Lung (tissue), 12 donors: ENCODE measurements around the gene IL1RAPL1. TPM values are rescaled to one million over a fixed set of nuclear protein-coding genes. Genes with fewer than 3 reads are reported as not detected.

ENCODE experiments used
- ATAC-seq: fragments of 200-7000 bp; cut with Tn5 transposase; one replicate; pipeline ENCODE4 v1.9.1; 2020; ENCODE audit warnings: moderate number of reproducible peaks; ENCODE audit not compliant: insufficient read depth, low FRiP score
- DNase-seq, 3 donors: peaks; one replicate each; pipeline ENCODE4 v3.0.0-alpha.2; 2013 to 2017
- H3K27ac ChIP-seq, 2 donors: one replicate each; pipeline ENCODE4 v1.5.1; 2013; ENCODE audit warnings: mild to moderate bottlenecking in 2 of 2, moderate library complexity in 2 of 2, control low read depth in 1 of 2, inconsistent platforms in 1 of 2, low read depth in 1 of 2, low read length in 1 of 2
- H3K27me3 ChIP-seq, 3 donors: one replicate each; pipeline ENCODE4 v1.5.1; 2013; ENCODE audit warnings: low read length in 2 of 3; ENCODE audit not compliant: control insufficient read depth in 3 of 3, insufficient read depth in 3 of 3
- H3K36me3 ChIP-seq, 4 donors: one replicate each; pipeline ENCODE4 v1.5.1; 2013; ENCODE audit warnings: low read length in 4 of 4, mild to moderate bottlenecking in 1 of 4, moderate library complexity in 1 of 4; ENCODE audit not compliant: control insufficient read depth in 4 of 4, insufficient read depth in 4 of 4
- H3K4me1 ChIP-seq, 5 donors: one replicate each; pipeline ENCODE4 v1.5.1; 2013; ENCODE audit warnings: low read length in 5 of 5, mild to moderate bottlenecking in 2 of 5, moderate library complexity in 1 of 5; ENCODE audit not compliant: control insufficient read depth in 5 of 5, insufficient read depth in 5 of 5
- H3K4me3 ChIP-seq: one replicate; pipeline ENCODE4 v1.5.1; 2013; ENCODE audit warnings: mild to moderate bottlenecking, control low read depth, moderate library complexity
- H3K9ac ChIP-seq, 2 donors: one replicate each; pipeline ENCODE4 v1.5.1; 2013; ENCODE audit warnings: low read length in 2 of 2, control low read depth in 1 of 2; ENCODE audit not compliant: insufficient read depth in 1 of 2
- H3K9me3 ChIP-seq, 4 donors: one replicate each; pipeline ENCODE4 v1.5.1; 2013; ENCODE audit warnings: low read length in 3 of 4, mild to moderate bottlenecking in 1 of 4, moderate library complexity in 1 of 4; ENCODE audit not compliant: control insufficient read depth in 4 of 4, insufficient read depth in 3 of 4
- CTCF ChIP-seq: IDR thresholded peaks from 2 replicates; pipeline ENCODE4 v1.5.1; 2012; ENCODE audit warnings: mild to moderate bottlenecking; ENCODE audit errors: control extremely low read depth, extremely low read depth
- WGBS, 2 donors: extraction: QIAGEN DNeasy Blood & Tissue Kit; methylation state at CpG; one replicate each; pipeline ENCODE4 v1.1.7; 2013; 5-methylcytosine and 5-hydroxymethylcytosine counted together
- polyA plus RNA-seq, 2 donors: library from polyadenylated mRNA; stranded (reverse); fragments of 200-250 nt; gene quantifications; one replicate each; pipeline ENCODE4 v1.2.1, GENCODE V29; 2013
- total RNA-seq, 2 donors: library from RNA; depleted of rRNA in 1 of 2; stranded (reverse); fragments of >200 nt in 1 of 2; gene quantifications; one replicate each; pipeline ENCODE4 v1.2.1, GENCODE V29; 2014 to 2021
- donor health status: control.
- donor health status: control.
- donor health status: Bipolar disorder and iron deficiency.
- donor health status: healthy.
- donor health status: DM: yes; HTN: yes; CAD: no.

The IL1RAPL1 gene
- total and polyA plus RNA-seq, 4 donors = 2.2 TPM; not detected in 3

GRCh38 chrX:29617276-29617675 is 1030.0 kb downstream of the IL1RAPL1 start:
- Histone ChIP-seq H3K9me3 (peaks cover 0 to 2% (median 0%) of the 10 kb centered on the region in 4 donors), H3K4me3 (no peak overlapping the region), H3K4me1 (no peaks in the 10 kb centered on the region), H3K36me3 (no peaks in the 10 kb centered on the region), H3K9ac (no peak overlapping the region), H3K27ac (no peak overlapping the region), H3K27me3 (no peaks in the 10 kb centered on the region)
- DNase-seq (peak in 2 of 3 donors; percentile 26 to 41), ATAC-seq (no peak)
- 70 to 76% methylated on average over 3 of the region's 3 CpGs for WGBS, 2 donors
- TF ChIP-seq CTCF = no peak

- Histone ChIP-seq H3K27me3 (no peaks in the 10 kb centered on the region), H3K27ac (no peak overlapping the region), H3K9ac (no peak overlapping the region), H3K9me3 (peaks cover 0 to 2% (median 0%) of the 10 kb centered on the region in 4 donors), H3K4me3 (no peak overlapping the region), H3K36me3 (no peaks in the 10 kb centered on the region), H3K4me1 (no peaks in the 10 kb centered on the region)
- ATAC-seq = no peak
- TF ChIP-seq CTCF = no peak
- WGBS, 2 donors = 61 to 74% methylated on average over 4 of the region's 4 CpGs
- peak in 1 of 3 donors; percentile 3 for DNase-seq
These were observed 1030.5 kb downstream of the IL1RAPL1 start for GRCh38 chrX:29617725-29618124.

GRCh38 chrX:29627833-29628232 is 1040.6 kb downstream of the IL1RAPL1 start:
- H3K4me1 ChIP-seq = no peaks in the 10 kb centered on the region
- no peak overlapping the region for H3K4me3 ChIP-seq
- H3K36me3 ChIP-seq = no peaks in the 10 kb centered on the region
- 70 to 83% methylated on average over 1 of the region's 1 CpG for WGBS, 2 donors
- no peak for TF ChIP-seq CTCF
- H3K9ac ChIP-seq = no peak overlapping the region
- H3K27ac ChIP-seq = no peak overlapping the region
- peaks cover 0 to 2% (median 0%) of the 10 kb centered on the region in 3 donors for H3K27me3 ChIP-seq
- DNase-seq (no peak), ATAC-seq (no peak)
- H3K9me3 ChIP-seq = no peaks in the 10 kb centered on the region

- Histone ChIP-seq H3K9me3 (no peaks in the 10 kb centered on the region), H3K4me1 (no peaks in the 10 kb centered on the region), H3K27me3 (no peaks in the 10 kb centered on the region), H3K4me3 (no peak overlapping the region), H3K9ac (no peak overlapping the region), H3K27ac (no peak overlapping the region), H3K36me3 (no peaks in the 10 kb centered on the region)
- ATAC-seq (no peak), DNase-seq (no peak)
- WGBS, 2 donors = 45 to 87% methylated on average over 2 of the region's 2 CpGs
- TF ChIP-seq CTCF = no peak
These were observed 1047.3 kb downstream of the IL1RAPL1 start for GRCh38 chrX:29634516-29634915.
